HG03565 (cell line): ENCODE measurements around the gene RPL28.
"Not testable (repeated sequence)": the region's sequence is repeated elsewhere in the genome, so short reads cannot be mapped to it uniquely, and the experiment has no call there.

Experiments used
- ATAC-seq: cut with Tn5 transposase; IDR thresholded peaks from one replicate; pipeline ENCODE4 v1.9.1; 2021; ENCODE audit warnings: mild to moderate bottlenecking, moderate library complexity; ENCODE audit not compliant: unreplicated experiment

The RPL28 gene

GRCh38 chr19:55391191-55391670 lies 5.5 kb downstream of the RPL28 start:
- ATAC-seq: no peak

GRCh38 chr19:55391702-55392615 lies 6.2 kb downstream of the RPL28 start:
- no peak for ATAC-seq

- no peak for ATAC-seq
Measured at GRCh38 chr19:55392820-55393761, 7.4 kb downstream of the RPL28 start.

- no peak for ATAC-seq
Measured at GRCh38 chr19:55398200-55398925, 12.6 kb downstream of the RPL28 start.

GRCh38 chr19:55400281-55401087 lies 14.8 kb downstream of the RPL28 start:
- ATAC-seq: no peak

- not testable (repeated sequence) for ATAC-seq
Measured at GRCh38 chr19:55401390-55401789, 15.7 kb downstream of the RPL28 start.

GRCh38 chr19:55402509-55402908 lies 16.8 kb downstream of the RPL28 start:
- no peak for ATAC-seq

GRCh38 chr19:55405638-55406037 lies 19.9 kb downstream of the RPL28 start:
- no peak for ATAC-seq

- ATAC-seq: no peak
Measured at GRCh38 chr19:55406091-55406825, 20.5 kb downstream of the RPL28 start.

GRCh38 chr19:55406826-55407549 lies 21.3 kb downstream of the RPL28 start:
- ATAC-seq: peak; percentile 15

GRCh38 chr19:55407550-55407799 lies 21.7 kb downstream of the RPL28 start, which contains the start of gene UBE2S:
Gene UBE2S, minus strand, starts transcription at chr19:55407788. Its CDS starts 199 bp downstream, at chr19:55407589.
- ATAC-seq: not testable (repeated sequence)

GRCh38 chr19:55407800-55408532 lies 22.2 kb downstream of the RPL28 start:
- ATAC-seq: peak; percentile 83

GRCh38 chr19:55408533-55408872 lies 22.8 kb downstream of the RPL28 start:
- ATAC-seq: no peak

GRCh38 chr19:55409179-55409578 lies 23.4 kb downstream of the RPL28 start:
- not testable (repeated sequence) for ATAC-seq

- ATAC-seq: no peak
Measured at GRCh38 chr19:55410168-55410567, 24.4 kb downstream of the RPL28 start.

- no peak for ATAC-seq
Measured at GRCh38 chr19:55418185-55418584, 32.5 kb downstream of the RPL28 start.

GRCh38 chr19:55419103-55419502 lies 33.4 kb downstream of the RPL28 start:
- no peak for ATAC-seq

GRCh38 chr19:55419624-55420236 lies 34.0 kb downstream of the RPL28 start:
- ATAC-seq: no peak
